GM06990 (cell line): ENCODE measurements around the gene IL18R1.
A peak's percentile ranks its signal among the peaks of the same experiment; 100 is the strongest.

ENCODE experiments used
- DNase-seq: peaks from one replicate; pipeline ENCODE4 v3.0.0-alpha.2; 2011; ENCODE audit not compliant: insufficient read length; ENCODE audit errors: extremely low read depth
- H3K27me3 ChIP-seq: replicated peaks from 2 replicates; pipeline ENCODE4 v1.6.0; 2011; ENCODE audit warnings: low read length; ENCODE audit not compliant: control insufficient read depth, insufficient read depth
- H3K36me3 ChIP-seq: 2 replicates; pipeline ENCODE4 v1.5.1; 2011; ENCODE audit warnings: low read length; ENCODE audit not compliant: control insufficient read depth, insufficient read depth
- H3K4me3 ChIP-seq: replicated peaks from 2 replicates; pipeline ENCODE4 v1.5.1; 2011; ENCODE audit warnings: low read depth, mild to moderate bottlenecking, control low read depth, low read length
- CTCF ChIP-seq: IDR thresholded peaks from 2 replicates; pipeline ENCODE4 v1.5.1; 2011; ENCODE audit warnings: low read length, control low read depth, mild to moderate bottlenecking, inconsistent platforms; ENCODE audit not compliant: insufficient read depth, poor library complexity, severe bottlenecking

Gene IL18R1

GRCh38 chr2:102346381-102347130 lies 9.0 kb upstream of the IL18R1 start:
- DNase-seq, result no peak
- no peak for TF ChIP-seq CTCF
- H3K4me3 ChIP-seq, result no peak overlapping the region
- no peaks in the 10 kb centered on the region for H3K36me3 ChIP-seq
- no peaks in the 10 kb centered on the region for H3K27me3 ChIP-seq

- no peak for TF ChIP-seq CTCF
Observed at GRCh38 chr2:102350137-102350793, 5.3 kb upstream of the IL18R1 start.

DNA sequence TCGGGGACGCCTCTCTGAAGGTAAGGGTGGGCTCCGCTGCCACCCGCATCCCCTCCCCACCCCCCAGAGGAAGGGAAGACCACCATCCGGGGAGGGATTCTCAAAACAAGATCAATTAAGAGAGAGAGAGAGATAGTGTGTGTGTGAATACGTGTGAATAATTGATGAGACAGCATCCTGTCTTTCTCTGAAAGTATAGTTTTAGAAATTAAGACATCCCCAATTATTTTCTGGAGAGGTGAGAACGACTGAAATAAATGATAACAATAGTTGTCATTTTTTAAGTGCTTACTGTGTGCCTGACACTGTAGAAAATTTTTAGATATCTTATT lies 751 bp downstream of the IL18R1 start:
- Histone ChIP-seq H3K36me3 (no peaks in the 10 kb centered on the region), H3K4me3 (peak overlapping the region; percentile 85), H3K27me3 (no peaks in the 10 kb centered on the region)
- no peak for TF ChIP-seq CTCF
- no peak for DNase-seq

More at GRCh38 chr2:102350137-102350793, 5.3 kb upstream of the IL18R1 start:
- H3K27me3 ChIP-seq, result no peaks in the 10 kb centered on the region
- H3K36me3 ChIP-seq, result no peaks in the 10 kb centered on the region
- H3K4me3 ChIP-seq, result no peak overlapping the region
- no peak for DNase-seq

GRCh38 chr2:102356741-102357140 lies 1.1 kb downstream of the IL18R1 start:
- H3K36me3 ChIP-seq, result no peaks in the 10 kb centered on the region
- DNase-seq, result no peak
- no peak for TF ChIP-seq CTCF
- peak overlapping the region; percentile 85 for H3K4me3 ChIP-seq
- no peaks in the 10 kb centered on the region for H3K27me3 ChIP-seq

- no peaks in the 10 kb centered on the region for H3K27me3 ChIP-seq
- no peak for TF ChIP-seq CTCF
- peak overlapping the region; percentile 85 for H3K4me3 ChIP-seq
- no peaks in the 10 kb centered on the region for H3K36me3 ChIP-seq
- DNase-seq, result peak; percentile 43
Observed at GRCh38 chr2:102357937-102358336, 2.3 kb downstream of the IL18R1 start.
